Measurements from ENCODE around the gene OR9Q1.

GRCh38 chr11:58195939-58196338, 172.3 kb downstream of the OR9Q1 start:
- TF ChIP-seq CTCF (optimal IDR thresholded peaks at IDR 0.05 in 1 of 3, IDR thresholded peaks at IDR 0.05 in 1 of 3, conservative IDR thresholded peaks at IDR 0.05 in 1 of 3; ENCODE audit: extremely low read depth in 1 of 3, insufficient read depth in 2 of 3, low read length in 3 of 3) (no peak), EZH2 (IDR thresholded peaks at IDR 0.05; ENCODE audit: low read length) (no peak)

Measured in keratinocyte (primary cell).